ENCODE results near the gene GIPC3. TPM values are rescaled to one million over a fixed set of nuclear protein-coding genes. Genes with fewer than 3 reads are reported as not detected.
A peak's percentile ranks its signal among the peaks of the same experiment; 100 is the strongest.

GIPC3 gene
- polyA plus RNA-seq, 1 of the 3 experiments (the other 2 are of a cell fraction), result 0.20 TPM

DNA sequence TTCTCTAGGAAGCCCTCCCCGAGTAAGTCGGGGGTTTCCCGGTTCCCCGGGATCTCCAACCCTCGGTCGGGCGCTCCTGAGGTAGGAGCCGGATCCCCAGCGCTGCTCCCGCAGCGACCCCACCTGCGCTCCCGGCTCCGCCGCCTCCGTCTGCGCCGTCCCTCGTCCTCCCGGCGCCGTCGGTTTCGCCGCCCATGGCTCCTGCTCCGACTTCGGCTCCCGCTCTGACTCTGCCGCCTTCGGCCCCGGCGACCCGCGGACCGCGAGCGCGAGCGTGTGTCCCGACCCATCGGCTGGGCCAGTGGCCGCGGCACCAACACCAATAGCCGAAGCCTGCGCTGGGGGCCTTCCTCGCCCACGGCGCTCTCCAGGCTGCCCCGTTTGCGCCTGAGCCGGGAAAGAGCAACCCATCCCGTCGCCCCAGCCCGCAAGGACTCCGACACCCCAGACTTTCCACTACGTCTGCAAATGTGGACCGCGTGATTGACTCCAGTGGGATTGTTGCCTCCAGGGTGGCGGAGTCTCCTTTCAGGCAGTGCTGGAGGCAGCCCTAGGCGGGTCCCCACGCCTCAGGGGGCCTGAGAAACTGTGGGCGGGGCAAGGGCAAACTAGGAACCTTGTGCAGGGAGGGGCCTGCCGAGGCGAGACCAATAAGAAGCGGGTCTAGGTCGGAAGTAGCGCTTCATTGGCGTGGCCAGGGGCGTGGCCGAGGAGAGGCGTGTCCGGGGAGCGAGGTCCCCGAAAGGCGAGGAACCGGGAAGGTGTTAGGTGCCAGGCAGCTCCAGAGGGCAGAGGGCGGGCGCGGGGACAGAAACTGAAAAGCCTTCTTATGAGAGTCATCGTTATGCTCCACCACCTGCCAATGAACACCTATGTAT lies 41.4 kb downstream of the GIPC3 start, which contains the start of gene CACTIN:
Gene CACTIN, minus strand, starts transcription at position 318 of the 878 bp plus-strand sequence. Its CDS starts 28 bp downstream, at position 290.
- H3K36me3 ChIP-seq (replicated peaks in 1 of 2; ENCODE audit: control insufficient read depth in 1 of 2, insufficient read depth in 2 of 2, low read length in 1 of 2), result peaks cover 0 to 2% of the 10 kb centered on the region in 2 experiments
- H3K4me1 ChIP-seq (ENCODE audit: control insufficient read depth in 1 of 2, insufficient read depth in 2 of 2, low read depth in 1 of 2, low read length in 1 of 2), result peaks cover 8 to 11% of the 10 kb centered on the region in 2 experiments; a peak in 2 of 4 replicates
- DNase-seq, result peak; percentile 100
- TF ChIP-seq, protein P1, sequence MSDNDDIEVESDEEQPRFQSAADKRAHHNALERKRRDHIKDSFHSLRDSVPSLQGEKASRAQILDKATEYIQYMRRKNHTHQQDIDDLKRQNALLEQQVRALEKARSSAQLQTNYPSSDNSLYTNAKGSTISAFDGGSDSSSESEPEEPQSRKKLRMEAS (IDR thresholded peaks at IDR 0.05; ENCODE audit: low read depth), result peak; percentile 49
- TF ChIP-seq SIN3A (IDR thresholded peaks at IDR 0.05; ENCODE audit: borderline replicate concordance, low read depth, low read length), result peak; percentile 64; the same call in 1 of the 2 replicates
- TF ChIP-seq MXI1 (IDR thresholded peaks at IDR 0.05; ENCODE audit: low read depth, low read length), result peak; percentile 84
- peak; percentile 54; the same call in 1 of the 2 replicates for TF ChIP-seq YY1 (IDR thresholded peaks at IDR 0.05; ENCODE audit: low read depth)
- TF ChIP-seq, protein P2, sequence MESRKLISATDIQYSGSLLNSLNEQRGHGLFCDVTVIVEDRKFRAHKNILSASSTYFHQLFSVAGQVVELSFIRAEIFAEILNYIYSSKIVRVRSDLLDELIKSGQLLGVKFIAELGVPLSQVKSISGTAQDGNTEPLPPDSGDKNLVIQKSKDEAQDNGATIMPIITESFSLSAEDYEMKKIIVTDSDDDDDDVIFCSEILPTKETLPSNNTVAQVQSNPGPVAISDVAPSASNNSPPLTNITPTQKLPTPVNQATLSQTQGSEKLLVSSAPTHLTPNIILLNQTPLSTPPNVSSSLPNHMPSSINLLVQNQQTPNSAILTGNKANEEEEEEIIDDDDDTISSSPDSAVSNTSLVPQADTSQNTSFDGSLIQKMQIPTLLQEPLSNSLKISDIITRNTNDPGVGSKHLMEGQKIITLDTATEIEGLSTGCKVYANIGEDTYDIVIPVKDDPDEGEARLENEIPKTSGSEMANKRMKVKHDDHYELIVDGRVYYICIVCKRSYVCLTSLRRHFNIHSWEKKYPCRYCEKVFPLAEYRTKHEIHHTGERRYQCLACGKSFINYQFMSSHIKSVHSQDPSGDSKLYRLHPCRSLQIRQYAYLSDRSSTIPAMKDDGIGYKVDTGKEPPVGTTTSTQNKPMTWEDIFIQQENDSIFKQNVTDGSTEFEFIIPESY (IDR thresholded peaks at IDR 0.05; ENCODE audit: borderline replicate concordance, low read depth), result no peak
- TF ChIP-seq TEAD4 (IDR thresholded peaks at IDR 0.05; ENCODE audit: borderline replicate concordance, insufficient read depth), result no peak
- TF ChIP-seq JUND (IDR thresholded peaks at IDR 0.05), result no peak
- no peak for TF ChIP-seq RXRA (IDR thresholded peaks at IDR 0.05; ENCODE audit: borderline replicate concordance, low read depth)
- TF ChIP-seq TAF1 (IDR thresholded peaks at IDR 0.05; ENCODE audit: borderline replicate concordance, low read depth, low read length), result peak; percentile 83
- no peak for TF ChIP-seq FOXM1 (IDR thresholded peaks at IDR 0.05; ENCODE audit: low read depth)
- peak; percentile 78 for TF ChIP-seq POLR2AphosphoS5 (IDR thresholded peaks at IDR 0.05; ENCODE audit: low read depth, low read length)
- TF ChIP-seq SMC3 (IDR thresholded peaks at IDR 0.05; ENCODE audit: low read depth, low read length), result no peak
- TF ChIP-seq RFX5 (IDR thresholded peaks at IDR 0.05; ENCODE audit: low read length), result no peak
- TF ChIP-seq ELF1 (IDR thresholded peaks at IDR 0.05), result peak; percentile 79
- TF ChIP-seq, protein P3, sequence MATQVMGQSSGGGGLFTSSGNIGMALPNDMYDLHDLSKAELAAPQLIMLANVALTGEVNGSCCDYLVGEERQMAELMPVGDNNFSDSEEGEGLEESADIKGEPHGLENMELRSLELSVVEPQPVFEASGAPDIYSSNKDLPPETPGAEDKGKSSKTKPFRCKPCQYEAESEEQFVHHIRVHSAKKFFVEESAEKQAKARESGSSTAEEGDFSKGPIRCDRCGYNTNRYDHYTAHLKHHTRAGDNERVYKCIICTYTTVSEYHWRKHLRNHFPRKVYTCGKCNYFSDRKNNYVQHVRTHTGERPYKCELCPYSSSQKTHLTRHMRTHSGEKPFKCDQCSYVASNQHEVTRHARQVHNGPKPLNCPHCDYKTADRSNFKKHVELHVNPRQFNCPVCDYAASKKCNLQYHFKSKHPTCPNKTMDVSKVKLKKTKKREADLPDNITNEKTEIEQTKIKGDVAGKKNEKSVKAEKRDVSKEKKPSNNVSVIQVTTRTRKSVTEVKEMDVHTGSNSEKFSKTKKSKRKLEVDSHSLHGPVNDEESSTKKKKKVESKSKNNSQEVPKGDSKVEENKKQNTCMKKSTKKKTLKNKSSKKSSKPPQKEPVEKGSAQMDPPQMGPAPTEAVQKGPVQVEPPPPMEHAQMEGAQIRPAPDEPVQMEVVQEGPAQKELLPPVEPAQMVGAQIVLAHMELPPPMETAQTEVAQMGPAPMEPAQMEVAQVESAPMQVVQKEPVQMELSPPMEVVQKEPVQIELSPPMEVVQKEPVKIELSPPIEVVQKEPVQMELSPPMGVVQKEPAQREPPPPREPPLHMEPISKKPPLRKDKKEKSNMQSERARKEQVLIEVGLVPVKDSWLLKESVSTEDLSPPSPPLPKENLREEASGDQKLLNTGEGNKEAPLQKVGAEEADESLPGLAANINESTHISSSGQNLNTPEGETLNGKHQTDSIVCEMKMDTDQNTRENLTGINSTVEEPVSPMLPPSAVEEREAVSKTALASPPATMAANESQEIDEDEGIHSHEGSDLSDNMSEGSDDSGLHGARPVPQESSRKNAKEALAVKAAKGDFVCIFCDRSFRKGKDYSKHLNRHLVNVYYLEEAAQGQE (IDR thresholded peaks at IDR 0.05; ENCODE audit: low read depth, low read length), result no peak
- TF ChIP-seq GABPA (IDR thresholded peaks at IDR 0.05; ENCODE audit: low read depth), result no peak
- peaks cover 36% of the 10 kb centered on the region for H3K79me2 ChIP-seq (ENCODE audit: insufficient read depth)
- H3K9me2 ChIP-seq, result no peaks in the 10 kb centered on the region
- no peaks in the 10 kb centered on the region for H3K27me3 ChIP-seq (ENCODE audit: insufficient read depth)
- H3K27ac ChIP-seq (ENCODE audit: low read depth in 2 of 2, low read length in 1 of 2), result peak within 1 kb of the TSS; percentile 88 to 95
- POLR2A ChIA-PET, result no interaction called here
- H3K9me3 ChIP-seq, result no peaks in the 10 kb centered on the region
- H4K20me1 ChIP-seq (ENCODE audit: insufficient read depth), result peaks cover 17% of the 10 kb centered on the region
- H3K9ac ChIP-seq, result peak within 1 kb of the TSS; percentile 86
- H3K4me2 ChIP-seq, result peak within 1 kb of the TSS; percentile 99
- 2% methylated on average over 20 of the region's 80 CpGs for WGBS (ENCODE audit: low lambda C conversion rate)
- peaks cover 8% of the 10 kb centered on the region for H3F3A ChIP-seq (replicated peaks; ENCODE audit: insufficient read depth)
- peak within 1 kb of the TSS; percentile 18; the same call in 1 of the 2 replicates for H2AFZ ChIP-seq (ENCODE audit: low read depth)
- CTCF ChIA-PET, result interaction anchor here (0.8 to 1.4 kb wide), 2 partner anchors 8 to 39 kb away, joined by 5 to 6 read pairs; no protein-coding TSS in a partner anchor
- peak within 1 kb of the TSS; percentile 85 to 94 for H3K4me3 ChIP-seq (ENCODE audit: low read depth in 2 of 2, low read length in 1 of 2)

Data from SK-N-SH (cell line).